Activated CD8-positive, alpha-beta T cell treated with anti-CD3 and anti-CD28 coated beads for 36 hours (primary cell): Measurements from ENCODE around the gene CEP44. TPM values are rescaled to one million over a fixed set of nuclear protein-coding genes. Genes with fewer than 3 reads are reported as not detected.
"Not testable (repeated sequence)": the region's sequence is repeated elsewhere in the genome, so short reads cannot be mapped to it uniquely, and the experiment has no call there.

Experiments
- ATAC-seq: fragments of 200-7000 bp; cut with Tn5 transposase; one replicate; pipeline ENCODE4 v1.10.0; 2021; ENCODE audit warnings: mild to moderate bottlenecking, moderate library complexity
- CTCF ChIA-PET: fragments of 350-600 bp; sonication (Branson Sonifier 250); formaldehyde crosslinking; loops from one replicate; lab custom pipeline; 2021; ENCODE audit warnings: antibody characterized with exemption; lab: Charles Lee
- POLR2A ChIA-PET: fragments of 350-600 bp; sonication (Branson Sonifier 250); formaldehyde crosslinking; loops from one replicate; lab custom pipeline; 2021; ENCODE audit warnings: antibody characterized with exemption; lab: Charles Lee
- DNase-seq: peaks from one replicate; pipeline ENCODE4 v3.0.0-alpha.2; 2020
- H3K27ac Mint-ChIP-seq: one replicate; pipeline ENCODE4 v1.8.0; 2021; ENCODE audit warnings: mild to moderate bottlenecking, mixed read lengths
- H3K27me3 Mint-ChIP-seq: one replicate; pipeline ENCODE4 v1.8.0; 2021; ENCODE audit warnings: mixed read lengths
- H3K36me3 Mint-ChIP-seq: one replicate; pipeline ENCODE4 v1.8.0; 2021; ENCODE audit warnings: low read depth, mixed read lengths
- H3K4me1 Mint-ChIP-seq: one replicate; pipeline ENCODE4 v1.8.0; 2021; ENCODE audit warnings: low read depth, mixed read lengths
- H3K4me3 Mint-ChIP-seq: one replicate; pipeline ENCODE4 v1.8.0; 2021; ENCODE audit warnings: mild to moderate bottlenecking, moderate library complexity, mixed read lengths
- H3K9me3 Mint-ChIP-seq: one replicate; pipeline ENCODE4 v1.8.0; 2021; ENCODE audit warnings: mixed read lengths
- CTCF ChIP-seq: fragments of 200-600 bp; IDR thresholded peaks from one replicate; pipeline ENCODE4 v1.8.0; 2022; ENCODE audit warnings: antibody characterized with exemption, mild to moderate bottlenecking
- intact Hi-C: fragments of 100-400 bp; cut with micrococcal nuclease; formaldehyde crosslinking; loops from one replicate; pipeline ENCODE4 v1.10.0; 2022
- total RNA-seq, 2 experiments: library from RNA; stranded (reverse); gene quantifications; one replicate each; pipeline ENCODE4 v1.2.3, GENCODE V29; 2021

Gene CEP44
- total RNA-seq, 2 experiments from 2014 or later = 29.3 to 30.2 TPM

DNA sequence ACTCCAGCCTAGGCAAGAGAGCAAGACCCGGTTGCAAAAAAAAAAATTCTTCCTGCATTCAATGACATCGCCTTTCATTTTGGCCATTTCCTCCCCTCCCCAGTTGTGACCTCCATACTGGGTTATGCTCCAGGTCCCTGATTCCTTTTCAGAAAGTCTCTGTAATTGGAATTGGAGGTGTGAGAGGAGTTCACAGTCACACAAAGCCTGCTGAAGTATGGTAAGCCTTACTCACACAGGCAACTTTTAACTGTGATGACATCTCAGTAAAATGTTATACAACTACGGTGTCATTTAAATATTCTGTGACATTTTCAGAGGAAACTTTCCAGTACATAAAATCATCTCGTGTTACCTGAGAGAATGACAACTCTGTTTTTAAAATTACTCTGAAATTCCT lies 73.6 kb downstream of the CEP44 start:
- CTCF ChIA-PET = no interaction called here
- Mint-ChIP-seq H3K4me1 (peaks cover 10% of the 10 kb centered on the region), H3K36me3 (no peaks in the 10 kb centered on the region), H3K4me3 (no peak overlapping the region), H3K27ac (no peak overlapping the region), H3K9me3 (no peaks in the 10 kb centered on the region), H3K27me3 (peaks cover 17% of the 10 kb centered on the region)
- POLR2A ChIA-PET = no interaction called here
- ATAC-seq (no peak), DNase-seq (no peak)
- no peak for TF ChIP-seq CTCF
- intact Hi-C loops = no loop called here

DNA sequence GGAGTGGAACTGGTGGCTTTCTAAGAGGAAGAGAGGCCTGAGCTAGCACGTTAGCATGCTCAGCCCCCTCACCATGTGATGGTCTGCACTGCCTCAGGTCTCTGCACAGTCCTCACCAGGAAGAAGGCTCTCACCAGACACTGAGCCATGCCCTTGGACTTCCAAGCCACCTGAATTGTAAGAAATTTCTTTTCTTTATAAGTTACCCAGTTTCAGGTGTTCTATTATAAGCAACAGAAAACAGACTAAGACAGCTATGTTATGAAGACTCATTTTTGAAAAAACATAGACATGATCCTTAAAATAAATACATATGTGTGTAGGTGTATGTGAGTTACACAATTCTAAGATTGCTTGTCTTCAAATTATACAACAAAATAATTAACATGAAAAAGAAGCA lies 74.7 kb downstream of the CEP44 start:
- Mint-ChIP-seq H3K9me3 (no peaks in the 10 kb centered on the region), H3K4me1 (peaks cover 10% of the 10 kb centered on the region), H3K27me3 (peaks cover 15% of the 10 kb centered on the region), H3K4me3 (no peak overlapping the region), H3K36me3 (no peaks in the 10 kb centered on the region), H3K27ac (no peak overlapping the region)
- ChIA-PET CTCF (interaction anchor here (1.2 to 1.7 kb wide), 2 partner anchors 8 to 13 kb away, joined by 4 read pairs; no protein-coding TSS in a partner anchor), POLR2A (no interaction called here)
- ATAC-seq (peak; percentile 25), DNase-seq (no peak)
- no peak for TF ChIP-seq CTCF
- intact Hi-C loops = no loop called here

DNA sequence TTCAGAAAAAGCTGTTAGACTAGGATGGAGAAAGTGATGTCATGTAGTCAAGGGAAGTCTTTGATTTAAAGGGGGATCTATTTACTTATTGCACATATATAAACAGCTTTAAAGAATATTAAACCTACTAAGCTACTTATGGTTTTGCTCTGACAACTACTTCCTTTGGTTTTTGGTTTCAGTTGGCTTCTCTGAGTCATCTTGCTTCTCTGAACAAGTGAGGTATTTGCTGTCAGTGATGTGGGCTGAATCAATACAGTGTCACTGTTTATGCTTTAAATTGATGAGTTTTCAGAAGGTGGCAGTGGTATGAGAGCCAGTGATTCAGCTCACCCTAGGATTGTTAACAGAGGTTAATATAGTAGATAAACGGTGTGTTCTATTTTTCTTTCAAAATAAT lies 75.1 kb downstream of the CEP44 start:
- H3K4me3 Mint-ChIP-seq = no peak overlapping the region
- H3K4me1 Mint-ChIP-seq = peaks cover 10% of the 10 kb centered on the region
- no peaks in the 10 kb centered on the region for H3K36me3 Mint-ChIP-seq
- ATAC-seq (peak; percentile 96), DNase-seq (peak; percentile 25)
- intact Hi-C loops = no loop called here
- ChIA-PET CTCF (interaction anchor here (1.2 to 1.7 kb wide), 2 partner anchors 8 to 12 kb away, joined by 4 read pairs; no protein-coding TSS in a partner anchor), POLR2A (no interaction called here)
- H3K9me3 Mint-ChIP-seq = no peaks in the 10 kb centered on the region
- no peak overlapping the region for H3K27ac Mint-ChIP-seq
- peaks cover 15% of the 10 kb centered on the region for H3K27me3 Mint-ChIP-seq
- TF ChIP-seq CTCF = no peak

- DNase-seq = no peak
- Mint-ChIP-seq H3K4me3 (no peak overlapping the region), H3K27me3 (peaks cover 13% of the 10 kb centered on the region), H3K4me1 (peaks cover 10% of the 10 kb centered on the region), H3K9me3 (no peaks in the 10 kb centered on the region), H3K36me3 (no peaks in the 10 kb centered on the region), H3K27ac (no peak overlapping the region)
- ATAC-seq = no peak
- POLR2A ChIA-PET = no interaction called here
- intact Hi-C loops = loop anchor here (5.0 kb wide), 1 partner anchor 355 kb away; no protein-coding TSS in a partner anchor
- TF ChIP-seq CTCF = no peak
- CTCF ChIA-PET = interaction anchor here (1.1 kb wide), 1 partner anchor 270 kb away, joined by 3 read pairs; no protein-coding TSS in a partner anchor
Observed at GRCh38 chr4:174362340-174362739, 78.6 kb downstream of the CEP44 start.

DNA sequence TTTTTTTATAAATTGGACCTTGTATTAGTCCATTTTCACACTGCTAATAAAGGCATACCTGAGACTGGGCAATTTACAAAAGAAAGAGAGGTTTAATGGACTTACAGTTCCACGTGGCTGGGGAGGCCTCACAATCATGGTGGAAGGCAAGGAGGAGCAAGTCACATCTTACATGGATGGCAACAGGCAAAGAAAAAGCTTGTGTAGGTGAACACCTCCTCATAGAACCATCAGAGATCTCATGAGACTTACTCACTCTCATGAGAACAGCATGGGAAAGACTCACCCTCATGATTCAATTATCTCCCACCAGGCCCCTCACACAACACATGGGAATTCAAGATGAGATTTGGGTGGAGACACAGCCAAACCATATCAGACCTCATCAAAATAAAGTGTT lies 80.1 kb downstream of the CEP44 start:
- H3K27me3 Mint-ChIP-seq = peaks cover 12% of the 10 kb centered on the region
- CTCF ChIA-PET = interaction anchor here (1.1 kb wide), 1 partner anchor 268 kb away, joined by 6 read pairs; no protein-coding TSS in a partner anchor
- H3K27ac Mint-ChIP-seq, H3K4me1 Mint-ChIP-seq, H3K4me3 Mint-ChIP-seq, H3K9me3 Mint-ChIP-seq, ATAC-seq, H3K36me3 Mint-ChIP-seq, DNase-seq, POLR2A ChIA-PET: not testable (repeated sequence)
- intact Hi-C loops = loop anchor here (2.0 to 5.0 kb wide), 2 partner anchors 269 to 354 kb away; no protein-coding TSS in a partner anchor
